Measurements from ENCODE around the gene ZER1. TPM values are rescaled to one million over a fixed set of nuclear protein-coding genes. Genes with fewer than 3 reads are reported as not detected.

Gene ZER1
- total and polyA plus RNA-seq, 2 of the 8 experiments (the other 6 are each of a cell fraction or from before 2014, with no cell fraction given), result 20.5 to 26.6 TPM

- TF ChIP-seq SP1 (IDR thresholded peaks at IDR 0.05; ENCODE audit: low read depth, low read length) (peak; percentile 53; the same call in 1 of the 2 replicates), SP4 (IDR thresholded peaks at IDR 0.05; ENCODE audit: low read length) (peak; percentile 90; the same call in 1 of the 2 replicates), RXRA (IDR thresholded peaks at IDR 0.05; ENCODE audit: insufficient read depth, low read depth, low read length) (no peak), KDM4A (IDR thresholded peaks at IDR 0.05; ENCODE audit: low read depth, low read length, severe bottlenecking) (peak; percentile 76), SAP30 (IDR thresholded peaks at IDR 0.05; ENCODE audit: insufficient read depth, insufficient replicate concordance, low read length) (no peak), TAF7 (optimal IDR thresholded peaks at IDR 0.05; ENCODE audit: borderline replicate concordance, low read depth, low read length) (no peak), SIN3A (conservative IDR thresholded peaks at IDR 0.05 in 1 of 2, IDR thresholded peaks at IDR 0.05 in 1 of 2; ENCODE audit: low read depth in 1 of 2, low read length in 2 of 2) (peak; percentile 28 to 95; a peak in 3 of 4 replicates), CHD1 (IDR thresholded peaks at IDR 0.05; ENCODE audit: low read depth, low read length) (no peak), BACH1 (IDR thresholded peaks at IDR 0.05; ENCODE audit: low read length) (no peak), BCL11A (IDR thresholded peaks at IDR 0.05; ENCODE audit: low read depth in 2 of 2, low read length in 2 of 2) (no peak), EGR1 (IDR thresholded peaks at IDR 0.05; ENCODE audit: borderline replicate concordance, low read depth, low read length) (peak; percentile 61; the same call in 1 of the 2 replicates), KDM5A (IDR thresholded peaks at IDR 0.05; ENCODE audit: low read length) (0 out of 2 replicates have a peak, but pooled peaks have one; percentile 43), POLR2A (IDR thresholded peaks at IDR 0.05; ENCODE audit: control extremely low read depth in 1 of 2, low read depth in 2 of 2, low read length in 2 of 2) (peak in 1 of 2 experiments; percentile 56; a peak in 2 of 3 replicates)
Measured at GRCh38 chr9:128786681-128787601, 15.2 kb upstream of the ZER1 start, which contains the start of gene TBC1D13 (continued).
